GM12891 (cell line): Measurements from ENCODE around the gene RAB27B.

Source experiments
- DNase-seq: peaks from one replicate; pipeline ENCODE4 v3.0.0; 2011; ENCODE audit warnings: low spot score; ENCODE audit not compliant: insufficient read length
- FAIRE-seq: peaks from 2 replicates; lab custom pipeline; 2011; peaks lifted over from hg19 to GRCh38; lab: Jason Lieb, UNC
- PAX5 ChIP-seq: IDR thresholded peaks from 2 replicates; pipeline ENCODE4 v1.6.1; 2011; ENCODE audit warnings: low read length, moderate library complexity, mild to moderate bottlenecking; ENCODE audit not compliant: insufficient read depth, severe bottlenecking
- POLR2A ChIP-seq: IDR thresholded peaks from 2 replicates; pipeline ENCODE4 v1.6.1; 2011; ENCODE audit warnings: low read depth, low read length, control low read depth
- POLR2AphosphoS5 ChIP-seq: IDR thresholded peaks from 2 replicates; pipeline ENCODE4 v1.6.1; 2011; ENCODE audit warnings: low read depth, low read length, control low read depth
- POU2F2 ChIP-seq: IDR thresholded peaks from 2 replicates; pipeline ENCODE4 v1.6.1; 2011; ENCODE audit warnings: low read depth, mild to moderate bottlenecking, control low read depth, low read length, moderate library complexity
- SPI1 ChIP-seq: IDR thresholded peaks from 2 replicates; pipeline ENCODE4 v1.6.1; 2011; ENCODE audit warnings: low read depth, low read length, control low read depth
- TAF1 ChIP-seq: IDR thresholded peaks from 2 replicates; pipeline ENCODE4 v1.6.1; 2011; ENCODE audit warnings: low read depth, low read length, control low read depth

The RAB27B gene

GRCh38 chr18:54905629-54906028, 77.4 kb downstream of the RAB27B start:
- TF ChIP-seq SPI1: no peak
- no peak for TF ChIP-seq TAF1
- no peak for TF ChIP-seq POLR2A
- TF ChIP-seq PAX5: no peak
- TF ChIP-seq POLR2AphosphoS5: no peak
- no peak for FAIRE-seq
- no peak for DNase-seq

- no peak for TF ChIP-seq TAF1
- no peak for TF ChIP-seq POLR2AphosphoS5
- TF ChIP-seq PAX5: no peak
- no peak for TF ChIP-seq SPI1
- TF ChIP-seq POU2F2: no peak
- no peak for TF ChIP-seq POLR2A
- no peak for FAIRE-seq
- DNase-seq: no peak
Observed at GRCh38 chr18:54906331-54907185, 78.3 kb downstream of the RAB27B start.

GRCh38 chr18:54909538-54909937, 81.3 kb downstream of the RAB27B start:
- DNase-seq (no peak), FAIRE-seq (no peak)
- TF ChIP-seq POLR2AphosphoS5: no peak
- no peak for TF ChIP-seq PAX5
- no peak for TF ChIP-seq POLR2A
- no peak for TF ChIP-seq POU2F2
- TF ChIP-seq SPI1: no peak
- no peak for TF ChIP-seq TAF1

- TF ChIP-seq POU2F2: no peak
- no peak for TF ChIP-seq SPI1
- TF ChIP-seq TAF1: no peak
- no peak for TF ChIP-seq POLR2A
- no peak for FAIRE-seq
- no peak for DNase-seq
Observed at GRCh38 chr18:54910161-54910919, 82.1 kb downstream of the RAB27B start.

- no peak for TF ChIP-seq POLR2AphosphoS5
- TF ChIP-seq POLR2A: no peak
- no peak for TF ChIP-seq POU2F2
- TF ChIP-seq TAF1: no peak
- TF ChIP-seq SPI1: no peak
- TF ChIP-seq PAX5: no peak
- no peak for FAIRE-seq
- no peak for DNase-seq
Observed at GRCh38 chr18:54911551-54911950, 83.3 kb downstream of the RAB27B start.

- TF ChIP-seq SPI1 (no peak), POU2F2 (no peak), TAF1 (no peak), POLR2AphosphoS5 (no peak), POLR2A (no peak), PAX5 (no peak)
- FAIRE-seq: no peak
- DNase-seq: no peak
Observed at GRCh38 chr18:54914816-54915215, 86.5 kb downstream of the RAB27B start.

- TF ChIP-seq POLR2A (no peak), SPI1 (no peak), POLR2AphosphoS5 (no peak), TAF1 (no peak)
- FAIRE-seq: no peak
- DNase-seq: no peak
Observed at GRCh38 chr18:54916507-54916906, 88.2 kb downstream of the RAB27B start.

GRCh38 chr18:54918060-54918459, 89.8 kb downstream of the RAB27B start:
- no peak for FAIRE-seq
- DNase-seq: no peak
- TF ChIP-seq SPI1: no peak
- TF ChIP-seq POLR2AphosphoS5: no peak
- no peak for TF ChIP-seq TAF1
- TF ChIP-seq POLR2A: no peak
- TF ChIP-seq PAX5: no peak

- FAIRE-seq (no peak), DNase-seq (no peak)
- TF ChIP-seq POLR2A (no peak), POU2F2 (no peak), PAX5 (no peak), SPI1 (no peak), POLR2AphosphoS5 (no peak), TAF1 (no peak)
Observed at GRCh38 chr18:54919412-54919811, 91.1 kb downstream of the RAB27B start.
